Endothelial cell of umbilical vein (primary cell): ENCODE results near the gene UQCRHL. TPM values are rescaled to one million over a fixed set of nuclear protein-coding genes. Genes with fewer than 3 reads are reported as not detected.

Experiments
- BruUV-seq: library from RNA; stranded (reverse); fragments of 400-500 nt; replicated peaks from 2 replicates; lab custom pipeline; 2021; lab: Mats Ljungman, UMichigan
- CTCF ChIA-PET: fragments of 300-600, 350-600 bp; sonication (Branson Sonifier 250); formaldehyde crosslinking; loops from one replicate; lab custom pipeline; 2021; ENCODE audit warnings: antibody characterized with exemption, inconsistent platforms; lab: Charles Lee
- POLR2A ChIA-PET: fragments of 300-600, 350-600 bp; sonication (Branson Sonifier 250); formaldehyde crosslinking; loops from one replicate; lab custom pipeline; 2021; ENCODE audit warnings: antibody characterized with exemption, inconsistent platforms; lab: Charles Lee
- DNase-seq: peaks from one replicate; pipeline ENCODE4 v3.0.0-alpha.2; 2011; ENCODE audit warnings: low read depth, low spot score
- FAIRE-seq: peaks from 2 replicates; lab custom pipeline; 2011; peaks lifted over from hg19 to GRCh38; lab: Jason Lieb, UNC
- H2AFZ ChIP-seq: 2 replicates; pipeline ENCODE4 v1.6.0; 2012; ENCODE audit warnings: low read depth, low read length, control low read depth, inconsistent platforms
- H3K27ac ChIP-seq: 2 replicates; pipeline ENCODE4 v1.5.1; 2011; ENCODE audit warnings: low read depth, mild to moderate bottlenecking, control low read depth, low read length, moderate library complexity; ENCODE audit not compliant: insufficient read depth
- H3K27me3 ChIP-seq, 2 experiments: 2 replicates each; pipeline versions ENCODE4 v1.6.0 to v1.6.1; 2011; ENCODE audit warnings: low read length in 2 of 2, mixed read lengths in 1 of 2; ENCODE audit not compliant: control insufficient read depth in 2 of 2, insufficient read depth in 2 of 2
- H3K36me3 ChIP-seq, 2 experiments: 2 replicates in 1 of 2; 3 replicates in 1 of 2; pipeline ENCODE4 v1.5.1; 2011; ENCODE audit warnings: low read length in 2 of 2, mild to moderate bottlenecking in 1 of 2, moderate library complexity in 1 of 2; ENCODE audit not compliant: control insufficient read depth in 2 of 2, insufficient read depth in 2 of 2; ENCODE audit errors: extremely low read depth in 1 of 2
- H3K4me1 ChIP-seq: 3 replicates; pipeline ENCODE4 v1.5.1; 2011; ENCODE audit warnings: mild to moderate bottlenecking, low read length; ENCODE audit not compliant: control insufficient read depth, insufficient read depth; ENCODE audit errors: extremely low read depth
- H3K4me2 ChIP-seq: 2 replicates; pipeline ENCODE4 v1.6.1; 2011; ENCODE audit warnings: low read length, control low read depth, mixed read lengths; ENCODE audit not compliant: insufficient read depth
- H3K4me3 ChIP-seq, 3 experiments: fragments of 200-600 bp in 1 of 3; sonication (generic), shearing (Covaris generic) in 1 of 3; replicated peaks in 1 of 3; 2 replicates each; pipeline ENCODE4 v1.5.1; 2011 to 2016; ENCODE audit warnings: control low read depth in 3 of 3, low read length in 3 of 3, mild to moderate bottlenecking in 2 of 3, inconsistent platforms in 1 of 3, low read depth in 1 of 3, moderate library complexity in 1 of 3; ENCODE audit not compliant: insufficient read depth in 1 of 3
- H3K79me2 ChIP-seq: 2 replicates; pipeline ENCODE4 v1.6.0; 2012; ENCODE audit warnings: low read length, inconsistent platforms; ENCODE audit not compliant: control insufficient read depth, insufficient read depth
- H3K9ac ChIP-seq: replicated peaks from 2 replicates; pipeline ENCODE3; 2011; ENCODE audit warnings: low read length, control low read depth; ENCODE audit not compliant: insufficient read depth; ENCODE audit errors: extremely low read depth
- H3K9me1 ChIP-seq: replicated peaks from 3 replicates; pipeline ENCODE4 v1.6.0; 2011; ENCODE audit warnings: mild to moderate bottlenecking, low read length; ENCODE audit not compliant: control insufficient read depth, insufficient read depth; ENCODE audit errors: extremely low read depth
- H3K9me3 ChIP-seq: replicated peaks from 2 replicates; pipeline ENCODE4 v1.5.1; 2012; ENCODE audit warnings: low read length, inconsistent platforms; ENCODE audit not compliant: control insufficient read depth, insufficient read depth
- H4K20me1 ChIP-seq: replicated peaks from 2 replicates; pipeline ENCODE3; 2011; ENCODE audit warnings: mild to moderate bottlenecking, low read length; ENCODE audit not compliant: control insufficient read depth, insufficient read depth; ENCODE audit errors: extremely low read depth
- EZH2 ChIP-seq: IDR thresholded peaks from 2 replicates; pipeline ENCODE4 v1.6.1; 2012; ENCODE audit warnings: borderline replicate concordance, low read depth, mild to moderate bottlenecking, moderate library complexity, low read length, inconsistent platforms; ENCODE audit not compliant: severe bottlenecking
- FOS ChIP-seq: IDR thresholded peaks from 2 replicates; pipeline ENCODE4 v1.6.1; 2011; ENCODE audit warnings: mild to moderate bottlenecking, low read length, moderate library complexity, borderline replicate concordance; ENCODE audit not compliant: insufficient read depth
- GATA2 ChIP-seq: IDR thresholded peaks from 2 replicates; pipeline ENCODE4 v1.7.0; 2011; ENCODE audit warnings: low read depth, mild to moderate bottlenecking, moderate library complexity, mixed read lengths, low read length; ENCODE audit not compliant: insufficient read length, insufficient read depth
- JUN ChIP-seq: IDR thresholded peaks from 2 replicates; pipeline ENCODE4 v1.6.1; 2011; ENCODE audit warnings: borderline replicate concordance, low read depth; ENCODE audit not compliant: insufficient read length, insufficient read depth
- MYC ChIP-seq: IDR thresholded peaks from one replicate; pipeline ENCODE4 v1.6.1; 2011; ENCODE audit warnings: mild to moderate bottlenecking, low read depth, low read length
- POLR2A ChIP-seq: IDR thresholded peaks from 2 replicates; pipeline ENCODE4 v1.6.1; 2012; ENCODE audit warnings: low read depth, mild to moderate bottlenecking, control low read depth, low read length
- POLR2AphosphoS5 ChIP-seq: IDR thresholded peaks from 2 replicates; pipeline ENCODE4 v1.6.1; 2012; ENCODE audit warnings: low read depth, mild to moderate bottlenecking, control low read depth, low read length, moderate library complexity; ENCODE audit not compliant: insufficient read depth
- dilution Hi-C: fragments of 300-500 bp; cut with MboI; formaldehyde crosslinking; loops from one replicate; pipeline ENCODE4 v1.15.0; 2019; ENCODE audit warnings: low sequenced_read_pairs; ENCODE audit not compliant: extremely low pct_ligation_motif_present
- intact Hi-C: fragments of 100-400 bp; cut with micrococcal nuclease; formaldehyde crosslinking; loops from one replicate; pipeline ENCODE4 v1.10.0; 2022
- polyA plus RNA-seq, 4 experiments: library from polyadenylated mRNA; depleted of rRNA in 3 of 4; stranded (reverse) in 3 of 4; unstranded in 1 of 4; fragments of >200 nt; gene quantifications; 2 replicates each; pipeline versions ENCODE4 v1.2.1 to v1.2.3, GENCODE V29; 2011 to 2012; ENCODE audit warnings: missing spikeins in 1 of 4
- total RNA-seq: library from RNA; stranded (reverse); gene quantifications from 2 replicates; pipeline ENCODE4 v1.2.3, GENCODE V29; 2021
- TF ChIP-seq, protein P1 (sequence below): IDR thresholded peaks from 2 replicates; pipeline ENCODE4 v1.6.1; 2011; ENCODE audit not compliant: insufficient read depth, insufficient read length
- TF ChIP-seq, protein P2 (sequence below), 2 donors: IDR thresholded peaks; 1 replicate in 1 of 2; 2 replicates in 1 of 2; pipeline ENCODE4 v1.5.1; 2011; ENCODE audit warnings: low read length in 2 of 2, mild to moderate bottlenecking in 2 of 2, moderate library complexity in 2 of 2, control low read depth in 1 of 2, inconsistent platforms in 1 of 2, low read depth in 1 of 2; ENCODE audit not compliant: insufficient read depth in 1 of 2; ENCODE audit errors: extremely low read depth in 1 of 2

The UQCRHL gene
- total and polyA plus RNA-seq, 2 donors (not counting 3 experiments of a cell fraction or from before 2014, with no cell fraction given) = 0.92 to 1.4 TPM

DNA sequence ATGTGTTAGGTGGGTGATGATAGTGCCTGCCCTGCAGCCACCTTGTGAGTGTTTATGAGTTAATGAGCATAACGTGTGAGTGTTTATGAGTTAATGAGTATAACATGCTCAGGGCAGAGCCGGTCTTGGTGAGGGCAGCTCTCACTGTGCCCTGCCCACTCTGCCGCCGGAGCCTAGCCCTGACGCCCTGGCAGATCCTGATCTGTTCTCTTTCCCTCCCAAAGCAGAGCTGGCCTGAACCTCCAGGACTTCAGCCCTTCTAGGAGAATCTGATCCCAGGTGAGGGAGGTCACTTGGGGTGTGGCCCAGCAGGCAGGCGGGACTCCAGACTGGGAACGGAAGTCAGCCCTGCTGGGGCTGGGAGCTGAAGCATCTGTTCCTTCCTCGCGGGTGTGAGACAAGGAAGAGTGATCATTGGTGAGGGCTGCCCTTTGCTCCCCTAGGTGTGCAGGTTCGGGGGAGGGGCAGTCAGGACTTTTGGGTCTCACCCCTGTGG is 43.1 kb downstream of the UQCRHL start:
- Histone ChIP-seq H3K27ac (peak overlapping the region; percentile 11), H3K9me1 (no peaks in the 10 kb centered on the region), H3K4me2 (no peak overlapping the region), H3K4me3 (no peak overlapping the region), H3K4me1 (peaks cover 40% of the 10 kb centered on the region), H3K9ac (no peak overlapping the region), H3K36me3 (peaks cover 27 to 45% of the 10 kb centered on the region in 2 experiments), H3K79me2 (peaks cover 92% of the 10 kb centered on the region), H4K20me1 (no peaks in the 10 kb centered on the region), H3K9me3 (no peaks in the 10 kb centered on the region), H2AFZ (no peak overlapping the region), H3K27me3 (no peaks in the 10 kb centered on the region)
- no TSS peak for BruUV-seq
- ChIA-PET POLR2A (no interaction called here), CTCF (no interaction called here)
- DNase-seq (no peak), FAIRE-seq (peak; percentile 43)
- intact Hi-C loops (loop anchor here (5.0 kb wide), 1 partner anchor 167 kb away; no protein-coding TSS in a partner anchor), dilution Hi-C loops (no loop called here)
- TF ChIP-seq POLR2A = peak; percentile 22
- TF ChIP-seq GATA2 = no peak

GRCh38 chr1:15762546-15762945 is 44.9 kb downstream of the UQCRHL start:
- no TSS peak for BruUV-seq
- Histone ChIP-seq H3K36me3 (peaks cover 17 to 32% of the 10 kb centered on the region in 2 experiments), H3K27ac (peak overlapping the region; percentile 35), H3K27me3 (no peaks in the 10 kb centered on the region), H3K9ac (peak overlapping the region; percentile 13), H2AFZ (no peak overlapping the region), H4K20me1 (no peaks in the 10 kb centered on the region), H3K4me1 (peaks cover 47% of the 10 kb centered on the region), H3K4me3 (no peak overlapping the region), H3K9me1 (no peaks in the 10 kb centered on the region), H3K79me2 (peaks cover 86% of the 10 kb centered on the region), H3K4me2 (no peak overlapping the region), H3K9me3 (no peaks in the 10 kb centered on the region)
- FAIRE-seq (no peak), DNase-seq (no peak)
- intact Hi-C loops = loop anchor here (5.0 kb wide), 1 partner anchor 165 kb away; no protein-coding TSS in a partner anchor
- ChIA-PET POLR2A (no interaction called here), CTCF (interaction anchor here (1.1 to 4.4 kb wide), 4 partner anchors 12 to 52 kb away, joined by 3 to 31 read pairs (median 4); no protein-coding TSS in a partner anchor)
- dilution Hi-C loops = no loop called here
- no peak for TF ChIP-seq POLR2A
- TF ChIP-seq, protein P1, sequence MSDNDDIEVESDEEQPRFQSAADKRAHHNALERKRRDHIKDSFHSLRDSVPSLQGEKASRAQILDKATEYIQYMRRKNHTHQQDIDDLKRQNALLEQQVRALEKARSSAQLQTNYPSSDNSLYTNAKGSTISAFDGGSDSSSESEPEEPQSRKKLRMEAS = no peak
- TF ChIP-seq JUN = no peak
- TF ChIP-seq POLR2AphosphoS5 = no peak
- no peak for TF ChIP-seq GATA2
- no peak for TF ChIP-seq FOS
- TF ChIP-seq EZH2 = no peak
- TF ChIP-seq MYC = no peak
- TF ChIP-seq, protein P2, sequence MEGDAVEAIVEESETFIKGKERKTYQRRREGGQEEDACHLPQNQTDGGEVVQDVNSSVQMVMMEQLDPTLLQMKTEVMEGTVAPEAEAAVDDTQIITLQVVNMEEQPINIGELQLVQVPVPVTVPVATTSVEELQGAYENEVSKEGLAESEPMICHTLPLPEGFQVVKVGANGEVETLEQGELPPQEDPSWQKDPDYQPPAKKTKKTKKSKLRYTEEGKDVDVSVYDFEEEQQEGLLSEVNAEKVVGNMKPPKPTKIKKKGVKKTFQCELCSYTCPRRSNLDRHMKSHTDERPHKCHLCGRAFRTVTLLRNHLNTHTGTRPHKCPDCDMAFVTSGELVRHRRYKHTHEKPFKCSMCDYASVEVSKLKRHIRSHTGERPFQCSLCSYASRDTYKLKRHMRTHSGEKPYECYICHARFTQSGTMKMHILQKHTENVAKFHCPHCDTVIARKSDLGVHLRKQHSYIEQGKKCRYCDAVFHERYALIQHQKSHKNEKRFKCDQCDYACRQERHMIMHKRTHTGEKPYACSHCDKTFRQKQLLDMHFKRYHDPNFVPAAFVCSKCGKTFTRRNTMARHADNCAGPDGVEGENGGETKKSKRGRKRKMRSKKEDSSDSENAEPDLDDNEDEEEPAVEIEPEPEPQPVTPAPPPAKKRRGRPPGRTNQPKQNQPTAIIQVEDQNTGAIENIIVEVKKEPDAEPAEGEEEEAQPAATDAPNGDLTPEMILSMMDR (IDR thresholded peaks at IDR 0.05; ENCODE audit: extremely low read depth in 1 of 2, insufficient read depth in 1 of 2, low read depth in 1 of 2, low read length in 2 of 2) = no peak
